HG02981 (cell line): Measurements from ENCODE around the gene PPP4R3A.
"Not testable (repeated sequence)": the region's sequence is repeated elsewhere in the genome, so short reads cannot be mapped to it uniquely, and the experiment has no call there.

Experiments used
- ATAC-seq: cut with Tn5 transposase; IDR thresholded peaks from one replicate; pipeline ENCODE4 v1.9.1; 2021; ENCODE audit warnings: mild to moderate bottlenecking, moderate library complexity; ENCODE audit not compliant: unreplicated experiment

Gene PPP4R3A

GRCh38 chr14:91410771-91411536, 99.2 kb downstream of the PPP4R3A start:
- ATAC-seq = no peak

GRCh38 chr14:91409928-91410718, 100.0 kb downstream of the PPP4R3A start:
- ATAC-seq = no peak

- ATAC-seq = not testable (repeated sequence)
Measured at GRCh38 chr14:91409240-91409639, 100.9 kb downstream of the PPP4R3A start.
